GM19043 (cell line): Measurements from ENCODE around the gene HEY2.

ENCODE experiments used
- ATAC-seq: cut with Tn5 transposase; IDR thresholded peaks from one replicate; pipeline ENCODE4 v1.9.1; 2021; ENCODE audit warnings: low read depth; ENCODE audit not compliant: unreplicated experiment

HEY2 gene

DNA sequence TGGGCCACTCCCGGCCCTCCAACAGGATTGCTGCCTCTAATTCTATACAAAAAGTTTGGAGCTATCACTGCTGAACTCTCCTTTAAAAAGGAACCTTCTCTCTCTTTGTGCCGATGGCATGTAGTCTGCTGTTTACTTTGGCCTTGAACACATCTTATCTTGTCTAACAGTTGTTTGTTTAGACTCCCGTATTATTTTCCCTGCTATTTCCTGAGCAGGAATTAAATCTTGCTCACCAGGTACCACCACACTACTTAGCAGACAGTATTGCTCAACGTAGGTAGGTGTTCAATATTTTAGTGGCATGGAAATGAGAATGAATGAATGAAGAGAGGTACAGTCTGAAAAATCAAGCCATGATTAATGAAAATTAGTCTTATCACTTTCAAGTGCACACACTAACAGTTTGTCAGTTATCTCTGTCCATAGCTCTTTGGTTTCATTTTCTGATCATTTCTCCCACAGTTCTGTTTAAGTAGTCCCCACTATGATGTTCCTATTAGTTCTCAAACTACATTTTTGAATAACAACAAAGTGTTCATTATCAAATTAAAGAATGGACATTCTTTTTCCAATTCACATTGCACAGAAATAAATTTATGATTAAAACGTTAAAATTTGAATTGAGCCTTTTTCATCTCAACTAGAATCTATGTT lies 6.8 kb upstream of the HEY2 start:
- ATAC-seq: no peak

DNA sequence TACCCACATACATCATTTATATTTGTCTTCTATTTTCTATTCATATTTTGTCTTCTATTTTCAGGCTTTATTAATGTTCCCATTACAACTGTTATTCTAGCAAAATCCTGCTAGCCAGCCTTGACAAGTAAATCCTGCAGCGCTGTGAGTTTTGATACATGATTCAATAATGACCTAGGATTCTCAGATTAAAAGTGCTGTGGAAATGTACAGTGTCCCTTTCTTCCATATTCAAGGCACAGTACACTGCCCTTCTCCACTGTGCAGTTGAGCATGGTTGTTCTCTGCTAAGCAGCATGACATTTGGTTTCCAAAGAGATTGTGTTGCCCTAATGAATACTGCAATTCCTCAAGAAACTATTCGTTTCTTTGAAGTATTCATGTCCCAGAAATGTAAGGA lies 5.8 kb upstream of the HEY2 start:
- ATAC-seq: no peak

DNA sequence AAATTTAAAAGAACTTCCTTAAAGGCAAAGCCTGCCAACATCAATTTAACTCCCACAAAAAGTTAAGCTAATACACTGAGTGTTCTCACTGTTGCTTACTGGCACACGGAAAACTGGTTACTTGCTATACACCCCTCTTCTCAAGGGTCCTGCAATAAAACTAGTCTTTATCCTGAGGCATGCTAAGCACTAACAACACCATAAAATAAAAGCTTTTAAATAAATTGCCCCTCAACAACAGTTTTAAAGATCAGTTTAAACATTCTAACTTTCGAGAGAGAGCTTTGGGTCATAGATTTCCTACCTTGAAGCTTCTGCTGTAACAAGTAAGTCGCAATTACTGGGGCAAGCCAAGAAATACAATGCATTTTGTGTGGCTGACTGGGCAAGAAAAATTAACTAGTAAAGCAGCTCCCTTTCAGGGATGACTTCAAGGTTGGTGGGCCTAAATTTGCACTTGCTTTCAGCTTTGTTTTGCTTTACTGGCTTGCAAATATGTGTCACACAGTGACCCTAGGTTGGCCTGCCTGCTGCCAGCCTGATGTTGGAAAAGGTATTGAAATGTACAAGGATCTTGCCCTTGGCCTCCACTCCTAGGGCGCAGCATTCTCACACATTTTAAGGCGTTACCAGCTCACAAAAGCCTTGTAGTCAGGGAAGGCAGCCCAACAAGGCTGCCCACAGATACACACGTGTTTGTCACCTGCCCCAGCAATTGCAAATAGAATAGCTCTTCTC lies 4.0 kb upstream of the HEY2 start:
- no peak for ATAC-seq

DNA sequence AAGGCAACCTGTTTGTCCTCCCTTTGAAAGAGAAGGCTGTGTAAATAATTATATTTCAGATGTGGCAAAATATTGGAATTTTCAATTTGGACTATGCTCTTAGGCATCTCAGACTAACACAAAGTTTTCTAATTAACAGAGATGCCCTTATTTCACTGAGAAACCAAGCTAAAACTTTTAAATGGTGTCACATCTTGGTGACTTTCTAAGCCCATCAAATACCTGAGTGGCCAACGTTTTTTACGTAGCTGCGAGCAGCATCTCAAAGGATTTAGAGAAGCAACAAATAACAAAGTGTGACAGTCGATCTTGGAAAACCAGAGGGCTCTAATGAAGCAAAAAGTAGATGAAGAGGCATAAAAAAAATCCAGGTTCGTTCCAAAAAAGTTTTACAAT lies 3.4 kb upstream of the HEY2 start:
- no peak for ATAC-seq

DNA sequence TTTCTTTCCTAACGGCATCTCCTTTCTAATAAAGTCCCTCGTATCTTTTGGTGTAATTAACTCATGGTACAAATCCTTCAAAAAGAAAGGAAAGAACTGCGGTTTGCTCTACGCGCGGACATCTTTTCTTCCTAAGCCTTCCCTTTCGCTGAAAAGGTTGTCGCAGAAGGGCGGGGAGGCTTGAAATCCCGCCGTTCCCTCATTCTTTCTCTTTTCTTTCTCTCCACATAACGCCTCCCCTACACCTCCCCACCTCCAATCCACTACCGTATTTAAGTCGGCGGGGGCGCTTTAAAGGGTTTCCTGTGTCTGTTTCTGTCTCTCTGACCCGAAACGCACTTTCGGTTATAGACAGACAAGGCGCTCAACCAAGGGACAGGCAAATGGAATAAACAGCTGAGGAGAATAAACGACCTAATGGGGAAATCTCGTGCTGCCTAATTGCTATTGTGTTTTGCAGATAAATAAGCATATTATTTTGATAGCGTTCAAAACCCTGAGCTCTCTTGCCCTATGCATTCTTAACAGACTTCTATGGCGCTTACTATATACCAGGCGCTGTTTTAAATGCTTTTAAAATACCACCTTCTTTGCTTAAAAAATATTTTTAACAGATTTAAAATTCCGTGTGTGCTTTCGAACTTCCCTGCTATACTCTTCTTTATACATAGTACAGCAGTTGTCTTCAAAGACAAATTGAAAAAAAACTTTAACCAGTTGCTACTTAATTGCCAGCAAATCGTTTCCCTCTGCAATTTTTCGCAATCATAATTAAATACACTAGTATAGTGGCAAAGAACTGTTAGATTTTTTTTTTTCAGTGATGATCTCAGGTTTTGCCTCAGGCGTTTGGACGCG lies 2.5 kb upstream of the HEY2 start:
- peak; percentile 48 for ATAC-seq

DNA sequence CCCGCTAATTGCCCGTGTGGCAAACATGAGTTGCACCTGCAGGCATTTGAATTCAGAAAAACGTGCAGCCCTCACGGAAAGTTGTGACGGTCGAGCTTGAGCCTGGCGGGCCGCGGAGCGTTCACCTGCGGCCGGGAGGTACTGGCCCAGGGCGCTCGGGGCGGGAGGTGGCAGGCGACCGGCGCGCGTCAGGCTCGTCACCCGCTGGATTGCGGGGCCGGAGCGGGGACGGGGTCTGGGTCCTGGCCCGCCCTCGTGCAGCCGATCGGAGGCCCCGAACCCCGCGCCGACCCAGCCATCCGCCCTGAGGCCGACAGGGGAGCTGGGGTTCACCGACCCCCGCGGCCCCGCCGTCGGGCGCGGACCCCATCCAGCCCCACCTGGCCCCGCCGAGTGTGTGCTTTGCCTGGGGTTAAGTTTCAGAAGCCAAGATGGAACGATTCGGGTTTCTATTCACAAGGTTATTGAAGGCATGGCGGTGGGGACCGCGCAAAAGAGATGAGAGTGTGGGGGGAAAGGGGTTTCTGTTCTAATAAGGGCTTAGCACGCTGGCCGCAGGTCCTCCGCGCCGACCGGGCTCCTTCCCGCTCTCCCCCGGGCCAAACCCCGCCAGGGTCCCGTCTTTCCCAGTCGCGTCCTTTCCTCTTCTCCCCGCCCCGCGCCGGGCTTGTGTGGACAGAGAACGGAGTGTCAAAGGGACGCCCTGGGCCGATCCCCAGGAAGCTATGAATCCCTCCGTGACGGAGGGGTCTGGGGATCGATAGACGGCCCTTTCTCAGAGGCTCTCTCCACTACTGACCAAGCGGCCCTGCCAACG lies 1.6 kb upstream of the HEY2 start:
- no peak for ATAC-seq

DNA sequence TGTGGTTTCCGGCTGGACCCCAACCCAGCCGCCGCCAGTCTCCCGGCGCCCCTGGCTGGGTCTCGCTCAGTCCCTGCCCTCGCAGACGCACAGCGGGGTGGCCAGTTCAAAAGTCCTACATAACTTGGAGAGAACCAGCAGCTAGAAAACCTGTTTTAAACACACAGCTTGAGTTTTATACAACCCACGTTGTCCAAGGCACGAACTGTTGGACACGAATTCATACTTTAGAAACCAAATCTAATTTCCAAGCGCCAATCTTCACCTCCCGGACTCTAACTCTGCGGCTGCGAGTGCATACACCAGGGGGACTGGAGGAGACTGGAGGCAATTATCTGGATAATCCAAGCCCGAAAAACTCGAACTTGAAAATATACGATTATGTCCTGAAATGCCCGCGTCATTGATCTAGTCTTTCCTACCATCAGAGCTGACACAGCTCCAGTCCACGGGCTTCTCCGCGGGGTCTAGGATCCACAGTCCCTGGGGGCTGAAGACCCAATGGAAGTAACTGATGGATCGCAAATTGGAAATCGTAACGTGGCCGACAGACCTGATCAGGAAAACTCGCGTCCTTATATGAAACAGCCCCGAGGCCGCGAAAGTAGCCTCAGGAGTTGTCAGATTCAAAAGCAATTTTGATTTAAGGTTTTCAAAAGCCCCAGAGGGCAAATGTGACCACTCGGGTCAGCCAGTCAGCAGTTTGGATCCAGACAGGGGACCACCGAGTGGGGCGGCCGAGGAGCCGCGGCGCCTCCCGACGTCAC lies 843 bp upstream of the HEY2 start:
- ATAC-seq: no peak

DNA sequence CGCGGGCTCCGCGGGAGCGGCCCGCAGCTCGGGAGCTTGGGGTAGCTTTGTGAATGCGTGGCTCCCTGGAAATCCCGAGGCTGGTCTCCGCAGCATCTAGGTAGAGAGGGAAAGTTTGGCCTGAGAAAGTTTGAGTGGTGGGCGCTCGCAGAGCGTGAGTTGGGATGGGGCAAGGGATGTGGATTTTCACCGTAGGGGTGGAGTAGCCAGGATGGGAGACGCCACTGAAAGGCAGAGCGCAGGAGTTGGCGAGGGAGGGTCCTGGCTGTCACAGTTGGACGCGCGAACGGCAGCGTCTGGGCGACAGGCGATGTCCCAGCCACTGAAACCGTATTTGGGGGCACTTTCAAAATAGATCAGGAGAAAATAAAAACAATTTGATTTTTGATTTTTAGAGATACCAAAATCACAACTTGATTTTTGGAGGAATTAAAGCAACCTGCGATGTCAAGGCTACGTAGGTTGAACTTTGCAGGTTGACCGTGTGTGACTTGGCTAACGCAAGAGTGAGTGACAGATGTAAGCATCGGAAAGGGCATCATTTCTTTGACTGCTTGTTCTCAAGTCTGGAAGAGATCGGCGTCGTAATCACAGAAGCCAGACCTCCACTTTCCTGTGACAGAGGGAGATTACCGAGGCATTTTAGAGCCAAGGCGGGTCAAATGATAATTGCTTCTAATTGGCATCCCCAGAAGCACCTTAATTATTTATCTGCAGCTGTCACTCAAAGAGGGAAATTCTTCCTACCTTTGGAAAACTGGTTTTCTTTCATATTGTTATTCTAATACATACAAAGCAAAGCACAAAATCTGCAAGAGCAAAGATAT lies 646 bp downstream of the HEY2 start:
- ATAC-seq: no peak

DNA sequence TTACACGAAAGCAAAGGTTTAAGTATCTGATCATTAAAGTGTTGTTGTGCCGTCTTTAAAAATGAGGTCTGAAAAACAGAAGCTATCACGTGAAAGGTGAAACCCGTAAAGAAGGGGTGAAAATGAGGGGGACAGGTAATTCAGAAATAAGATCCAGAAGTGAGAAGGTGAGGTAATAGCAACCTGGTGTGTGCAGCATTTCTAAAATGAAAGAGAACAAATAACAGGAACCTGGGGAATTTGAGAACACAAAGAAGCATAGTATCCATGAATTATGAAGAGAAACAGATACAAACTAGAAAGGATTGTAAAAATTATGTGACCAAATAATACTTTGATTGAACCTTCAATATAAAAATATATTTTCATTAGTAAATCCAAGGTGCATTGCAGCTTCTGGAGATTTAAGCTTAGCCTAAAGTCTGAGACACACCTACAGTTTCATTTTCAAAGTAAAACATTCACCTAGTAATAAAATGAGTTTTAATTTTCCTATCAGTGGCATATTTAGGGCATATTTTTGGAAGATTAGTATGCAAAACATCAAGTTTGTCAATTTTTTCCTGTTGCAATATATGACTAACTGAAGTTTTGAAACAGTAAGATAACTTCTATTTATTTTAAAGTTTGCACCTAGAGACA lies 1.4 kb downstream of the HEY2 start:
- ATAC-seq: no peak

DNA sequence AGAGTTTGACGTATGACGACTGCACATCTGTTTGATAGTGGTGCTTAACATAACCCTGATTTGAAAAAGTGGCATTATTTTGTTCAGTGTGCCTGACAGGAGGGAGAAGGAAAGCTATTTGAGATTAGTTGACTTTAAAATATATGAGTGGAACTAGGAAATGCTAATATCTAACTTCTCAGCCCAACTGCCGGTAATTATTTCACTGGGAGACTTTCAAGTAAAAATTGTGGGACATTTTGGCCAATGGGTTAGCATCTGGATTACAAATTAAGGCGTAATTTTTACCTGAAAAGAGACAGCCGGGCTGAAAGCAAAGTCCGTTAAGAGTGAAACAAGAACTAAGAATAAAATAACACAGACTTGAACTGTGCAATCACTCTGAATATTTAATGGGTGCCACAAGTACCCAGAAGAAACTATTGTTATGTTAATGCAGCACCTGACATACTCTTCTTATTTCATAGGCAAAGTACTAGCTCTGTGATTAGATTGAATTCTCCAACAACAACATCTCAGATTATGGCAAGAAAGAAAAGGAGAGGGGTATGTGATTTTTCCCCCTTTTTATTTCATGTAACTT lies 2.0 kb downstream of the HEY2 start:
- no peak for ATAC-seq

DNA sequence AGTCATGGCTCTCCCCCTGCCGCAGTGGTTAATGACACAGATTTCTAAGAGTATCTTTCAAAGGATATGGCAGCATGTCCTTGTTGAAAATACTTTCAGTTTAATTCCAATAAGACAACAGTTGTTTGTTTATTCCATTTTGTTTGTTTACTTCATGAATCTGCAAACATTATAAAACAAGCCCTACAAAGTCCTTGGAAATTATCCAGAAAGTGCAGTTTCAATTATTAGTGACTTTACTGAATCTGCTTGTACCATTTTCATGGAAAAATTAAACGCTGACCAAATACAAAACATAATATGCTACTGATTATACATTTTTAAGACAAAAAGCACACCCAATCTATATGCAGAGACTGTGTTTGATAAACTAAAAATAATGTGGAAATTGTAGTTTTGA lies 3.3 kb downstream of the HEY2 start:
- no peak for ATAC-seq

DNA sequence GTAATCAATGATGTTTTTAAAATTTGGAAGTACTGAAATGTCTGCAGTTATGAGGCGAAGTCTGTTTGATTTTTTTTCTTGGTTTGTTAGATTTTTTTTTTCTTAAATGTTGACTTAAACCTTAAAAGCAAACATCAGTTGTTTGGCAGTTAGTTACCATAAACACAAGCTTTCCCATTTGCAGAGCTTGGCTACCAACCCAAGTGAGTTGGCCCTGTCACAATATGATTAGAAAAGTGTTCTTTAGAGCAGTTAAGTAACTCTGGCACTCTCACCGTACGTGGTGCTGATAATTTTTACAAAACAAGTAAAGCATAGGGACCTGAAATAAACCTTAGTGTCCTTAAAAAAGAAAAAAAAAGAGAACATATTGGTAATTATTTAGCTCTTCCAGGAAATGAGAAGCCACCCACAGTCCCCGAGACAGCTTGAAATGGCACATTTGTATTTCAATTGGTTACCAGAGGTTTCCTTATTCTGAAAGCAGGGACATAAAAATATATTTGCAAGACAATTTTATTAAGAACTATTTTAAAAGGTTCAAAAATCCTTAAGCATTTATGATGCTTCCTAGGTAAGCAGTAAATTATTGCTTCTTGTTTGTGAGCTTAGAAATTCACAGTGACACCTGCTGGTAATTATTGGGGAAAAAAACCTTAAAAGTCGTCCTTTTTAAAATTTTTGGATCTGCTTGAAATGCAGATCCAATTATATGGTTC lies 3.9 kb downstream of the HEY2 start:
- ATAC-seq: no peak

DNA sequence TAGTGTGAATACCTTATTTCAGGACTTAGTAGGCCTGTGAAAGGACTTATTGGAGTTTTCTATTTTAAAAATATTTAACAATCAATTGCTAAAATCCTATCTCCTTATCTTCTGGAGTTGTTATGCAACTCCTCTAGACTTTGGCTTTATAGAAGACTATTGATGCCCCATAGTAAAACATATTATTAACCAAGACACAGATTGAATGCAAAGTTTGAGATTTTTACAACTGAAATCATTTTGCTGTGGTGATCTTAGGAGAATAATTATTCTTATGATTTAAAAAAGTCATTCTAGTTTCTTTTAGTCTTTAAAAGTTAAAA lies 4.5 kb downstream of the HEY2 start:
- no peak for ATAC-seq

DNA sequence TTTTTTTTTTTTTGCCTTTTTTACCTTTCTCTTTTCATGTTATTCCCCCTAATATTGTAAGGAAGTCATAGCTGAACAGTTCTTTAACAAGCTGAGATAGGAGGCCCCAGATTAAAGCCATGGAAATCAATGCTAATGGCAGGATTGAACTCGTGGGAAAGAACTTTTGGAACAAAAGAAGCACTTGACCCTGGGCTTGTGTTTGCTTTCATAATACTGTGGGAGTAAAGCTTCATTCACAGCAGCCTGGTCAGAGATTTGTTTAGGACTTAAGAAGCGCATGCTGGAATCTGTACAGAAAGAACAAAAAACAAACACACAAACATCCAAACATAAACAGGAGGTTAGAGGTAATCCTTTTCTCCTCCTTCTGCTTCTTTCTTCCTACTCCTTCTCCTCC lies 5.1 kb downstream of the HEY2 start:
- ATAC-seq: no peak

DNA sequence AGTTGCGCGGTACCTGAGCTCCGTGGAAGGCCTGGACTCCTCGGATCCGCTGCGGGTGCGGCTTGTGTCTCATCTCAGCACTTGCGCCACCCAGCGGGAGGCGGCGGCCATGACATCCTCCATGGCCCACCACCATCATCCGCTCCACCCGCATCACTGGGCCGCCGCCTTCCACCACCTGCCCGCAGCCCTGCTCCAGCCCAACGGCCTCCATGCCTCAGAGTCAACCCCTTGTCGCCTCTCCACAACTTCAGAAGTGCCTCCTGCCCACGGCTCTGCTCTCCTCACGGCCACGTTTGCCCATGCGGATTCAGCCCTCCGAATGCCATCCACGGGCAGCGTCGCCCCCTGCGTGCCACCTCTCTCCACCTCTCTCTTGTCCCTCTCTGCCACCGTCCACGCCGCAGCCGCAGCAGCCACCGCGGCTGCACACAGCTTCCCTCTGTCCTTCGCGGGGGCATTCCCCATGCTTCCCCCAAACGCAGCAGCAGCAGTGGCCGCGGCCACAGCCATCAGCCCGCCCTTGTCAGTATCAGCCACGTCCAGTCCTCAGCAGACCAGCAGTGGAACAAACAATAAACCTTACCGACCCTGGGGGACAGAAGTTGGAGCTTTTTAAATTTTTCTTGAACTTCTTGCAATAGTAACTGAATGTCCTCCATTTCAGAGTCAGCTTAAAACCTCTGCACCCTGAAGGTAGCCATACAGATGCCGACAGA lies 9.9 kb downstream of the HEY2 start:
- ATAC-seq: no peak

DNA sequence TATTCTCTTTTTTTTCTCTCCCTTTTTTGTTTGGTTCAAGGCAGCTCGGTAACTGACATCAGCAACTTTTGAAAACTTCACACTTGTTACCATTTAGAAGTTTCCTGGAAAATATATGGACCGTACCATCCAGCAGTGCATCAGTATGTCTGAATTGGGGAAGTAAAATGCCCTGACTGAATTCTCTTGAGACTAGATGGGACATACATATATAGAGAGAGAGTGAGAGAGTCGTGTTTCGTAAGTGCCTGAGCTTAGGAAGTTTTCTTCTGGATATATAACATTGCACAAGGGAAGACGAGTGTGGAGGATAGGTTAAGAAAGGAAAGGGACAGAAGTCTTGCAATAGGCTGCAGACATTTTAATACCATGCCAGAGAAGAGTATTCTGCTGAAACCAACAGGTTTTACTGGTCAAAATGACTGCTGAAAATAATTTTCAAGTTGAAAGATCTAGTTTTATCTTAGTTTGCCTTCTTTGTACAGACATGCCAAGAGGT lies 10.6 kb downstream of the HEY2 start:
- ATAC-seq: no peak

DNA sequence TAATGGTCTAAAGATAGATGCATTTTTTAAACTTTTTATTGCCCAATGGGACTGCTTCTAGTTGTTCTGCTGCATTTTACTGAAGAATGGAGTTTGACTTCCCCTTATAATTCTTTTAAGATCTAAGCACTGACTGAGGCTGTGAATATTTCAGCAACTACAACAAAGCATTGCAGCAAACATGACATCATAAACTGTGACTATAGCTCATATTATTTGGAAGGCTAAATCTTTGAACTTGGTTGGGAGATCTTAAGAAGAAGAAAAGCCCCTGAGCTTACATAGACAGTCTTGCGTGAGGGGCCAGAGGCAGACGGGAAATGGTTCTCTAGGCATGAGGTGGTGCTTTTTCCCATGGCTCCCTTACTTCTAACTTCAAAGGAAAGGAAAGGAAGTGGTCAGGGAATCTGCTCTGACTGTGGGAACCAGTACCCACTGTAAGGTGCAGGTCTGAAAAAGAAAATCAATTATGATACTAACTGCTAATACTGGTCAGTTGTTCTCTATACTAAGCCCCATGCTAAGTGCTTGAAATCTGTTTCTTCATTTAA lies 14.8 kb downstream of the HEY2 start:
- ATAC-seq: no peak
